Trophoblast cell (in vitro differentiated cells and primary cell): Measurements from ENCODE around the gene PAN2.
A peak's percentile ranks its signal among the peaks of the same experiment; 100 is the strongest.
"Not testable (repeated sequence)": the region's sequence is repeated elsewhere in the genome, so short reads cannot be mapped to it uniquely, and the experiment has no call there.

ENCODE experiments used
- DNase-seq, 2 donors: peaks; one replicate each; pipeline ENCODE4 v3.0.0-alpha.2; 2016
- H2AFZ ChIP-seq: 2 replicates; pipeline ENCODE4 v1.6.1; 2013; ENCODE audit warnings: low read length, moderate library complexity, mild to moderate bottlenecking; ENCODE audit not compliant: insufficient read depth, poor library complexity
- H2AK5ac ChIP-seq: 2 replicates; pipeline ENCODE4 v1.6.1; 2013; ENCODE audit warnings: mild to moderate bottlenecking, low read length
- H2BK120ac ChIP-seq: 2 replicates; pipeline ENCODE4 v1.6.1; 2013; ENCODE audit warnings: low read length, mild to moderate bottlenecking, moderate library complexity; ENCODE audit not compliant: insufficient read depth, poor library complexity
- H2BK12ac ChIP-seq: 2 replicates; pipeline ENCODE4 v1.6.1; 2013; ENCODE audit warnings: mild to moderate bottlenecking, low read length, moderate library complexity
- H2BK5ac ChIP-seq: 2 replicates; pipeline ENCODE4 v1.6.1; 2013; ENCODE audit warnings: low read length, low read depth, moderate library complexity, mild to moderate bottlenecking; ENCODE audit not compliant: poor library complexity
- H3K14ac ChIP-seq: 2 replicates; pipeline ENCODE4 v1.6.1; 2013; ENCODE audit warnings: mild to moderate bottlenecking, low read length
- H3K18ac ChIP-seq: 2 replicates; pipeline ENCODE4 v1.6.1; 2013; ENCODE audit warnings: mild to moderate bottlenecking, low read length
- H3K23ac ChIP-seq: 2 replicates; pipeline ENCODE4 v1.6.1; 2013; ENCODE audit warnings: low read length
- H3K27ac ChIP-seq: 2 replicates; pipeline ENCODE4 v1.5.1; 2013; ENCODE audit warnings: low read depth, mild to moderate bottlenecking, inconsistent platforms, low read length, moderate library complexity
- H3K27me3 ChIP-seq: 2 replicates; pipeline ENCODE4 v1.6.1; 2013; ENCODE audit warnings: inconsistent platforms, mild to moderate bottlenecking, low read length, moderate library complexity; ENCODE audit not compliant: insufficient read depth
- H3K36me3 ChIP-seq, 2 experiments: 1 replicate in 1 of 2; 2 replicates in 1 of 2; pipeline ENCODE4 v1.6.1; 2013; ENCODE audit warnings: low read length in 2 of 2, mild to moderate bottlenecking in 2 of 2, moderate library complexity in 1 of 2; ENCODE audit not compliant: insufficient read depth in 2 of 2, control insufficient read depth in 1 of 2
- H3K4ac ChIP-seq: 2 replicates; pipeline ENCODE4 v1.6.1; 2013; ENCODE audit warnings: low read depth, mild to moderate bottlenecking, low read length, moderate library complexity
- H3K4me1 ChIP-seq, 2 experiments: 1 replicate in 1 of 2; 2 replicates in 1 of 2; pipeline ENCODE4 v1.6.1; 2013; ENCODE audit warnings: low read length in 2 of 2, mild to moderate bottlenecking in 2 of 2, moderate library complexity in 1 of 2; ENCODE audit not compliant: insufficient read depth in 2 of 2, control insufficient read depth in 1 of 2
- H3K4me2 ChIP-seq: 2 replicates; pipeline ENCODE4 v1.6.1; 2013; ENCODE audit warnings: inconsistent platforms, mild to moderate bottlenecking, low read length, moderate library complexity
- H3K4me3 ChIP-seq: 2 replicates; pipeline ENCODE4 v1.5.1; 2013; ENCODE audit warnings: mild to moderate bottlenecking, low read depth, low read length, inconsistent platforms
- H3K79me1 ChIP-seq: one replicate; pipeline ENCODE4 v1.6.1; 2013; ENCODE audit warnings: low read length
- H3K79me2 ChIP-seq: 2 replicates; pipeline ENCODE4 v1.6.1; 2013; ENCODE audit warnings: low read length, mild to moderate bottlenecking; ENCODE audit not compliant: control insufficient read depth, insufficient read depth, poor library complexity
- H3K9ac ChIP-seq: 2 replicates; pipeline ENCODE4 v1.6.1; 2013; ENCODE audit warnings: mild to moderate bottlenecking, low read length
- H3K9me3 ChIP-seq: 2 replicates; pipeline ENCODE4 v1.6.1; 2013; ENCODE audit warnings: low read depth, mild to moderate bottlenecking, control low read depth, inconsistent platforms, low read length; ENCODE audit not compliant: insufficient read depth
- H4K12ac ChIP-seq: 2 replicates; pipeline ENCODE4 v1.6.1; 2013; ENCODE audit warnings: low read depth, mild to moderate bottlenecking, low read length, moderate library complexity
- H4K8ac ChIP-seq: 2 replicates; pipeline ENCODE4 v1.6.1; 2013; ENCODE audit warnings: low read depth, mild to moderate bottlenecking, low read length, moderate library complexity
- H4K91ac ChIP-seq: one replicate; pipeline ENCODE4 v1.6.1; 2013; ENCODE audit warnings: low read depth, mild to moderate bottlenecking, low read length, moderate library complexity
- WGBS: extraction: QIAGEN DNeasy Blood & Tissue Kit; methylation state at CpG from one replicate; pipeline ENCODE4 v1.1.7; 2013; ENCODE audit warnings: missing lambda C conversion rate; ENCODE audit not compliant: insufficient read length, insufficient coverage; ENCODE audit errors: extremely low coverage; 5-methylcytosine and 5-hydroxymethylcytosine counted together

The PAN2 gene

DNA sequence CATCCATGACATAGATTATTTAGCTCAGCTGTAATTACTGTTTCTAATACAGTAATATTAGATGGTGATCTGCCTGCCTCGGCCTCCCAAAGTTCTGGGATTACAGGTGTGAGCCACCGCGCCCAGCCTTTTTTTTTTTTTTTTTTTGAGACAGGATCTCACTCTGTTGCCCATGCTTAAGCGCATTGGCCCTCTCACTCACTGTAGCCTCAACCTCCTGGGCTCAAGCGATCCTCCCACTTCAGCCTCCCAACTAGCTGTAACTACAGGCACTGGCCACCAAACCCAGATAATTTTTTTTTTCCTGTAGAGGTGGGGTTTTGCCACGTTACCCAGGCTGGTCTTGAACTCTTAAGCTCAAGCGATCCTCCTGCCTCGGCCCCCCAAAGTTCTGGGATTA, 1.7 kb upstream of the PAN2 start:
- H2BK120ac ChIP-seq, H3K79me1 ChIP-seq, H2BK5ac ChIP-seq, H3K14ac ChIP-seq, H3K4me2 ChIP-seq, DNase-seq, H2AK5ac ChIP-seq, H3K36me3 ChIP-seq, H3K9me3 ChIP-seq, H3K27ac ChIP-seq, H4K12ac ChIP-seq, H3K4me3 ChIP-seq, H4K8ac ChIP-seq, H3K27me3 ChIP-seq, H3K18ac ChIP-seq, H3K79me2 ChIP-seq, H4K91ac ChIP-seq, H3K23ac ChIP-seq, H2BK12ac ChIP-seq, H2AFZ ChIP-seq, H3K9ac ChIP-seq, H3K4ac ChIP-seq: not testable (repeated sequence)
- no CpG with 5 or more reads among the region's 8 CpGs for WGBS
- H3K4me1 ChIP-seq: peaks cover 9 to 10% of the 10 kb centered on the region in 2 experiments

GRCh38 chr12:56334490-56334793, 642 bp upstream of the PAN2 start:
- Histone ChIP-seq H3K4me3 (peak overlapping the region; percentile 67), H4K91ac (peak overlapping the region; percentile 7), H3K9ac (peak overlapping the region; percentile 90), H3K9me3 (no peaks in the 10 kb centered on the region), H3K4me1 (peaks cover 8 to 9% of the 10 kb centered on the region in 2 experiments), H2AFZ (no peak overlapping the region), H3K18ac (no peak overlapping the region), H2BK12ac (no peak overlapping the region), H2BK5ac (no peak overlapping the region), H3K27me3 (no peaks in the 10 kb centered on the region), H4K12ac (peak overlapping the region; percentile 40), H3K4ac (no peak overlapping the region), H2AK5ac (no peak overlapping the region), H3K23ac (no peak overlapping the region), H4K8ac (peak overlapping the region; percentile 35), H3K4me2 (peak overlapping the region; percentile 82), H3K36me3 (no peaks in the 10 kb centered on the region), H3K79me2 (peaks cover 2% of the 10 kb centered on the region), H3K27ac (peak overlapping the region; percentile 78), H3K14ac (peak overlapping the region; percentile 12), H2BK120ac (peak overlapping the region; percentile 29), H3K79me1 (peaks cover 8% of the 10 kb centered on the region)
- WGBS: no CpG with 5 or more reads among the region's 6 CpGs
- DNase-seq: no peak

GRCh38 chr12:56333197-56333678, 562 bp downstream of the PAN2 start:
- Histone ChIP-seq H3K36me3 (no peaks in the 10 kb centered on the region), H3K79me1 (peaks cover 8% of the 10 kb centered on the region), H4K12ac (peak overlapping the region; percentile 69), H4K91ac (peak overlapping the region; percentile 93), H3K9me3 (no peaks in the 10 kb centered on the region), H3K23ac (no peak overlapping the region), H3K4me3 (peak overlapping the region; percentile 62), H3K79me2 (peaks cover 2% of the 10 kb centered on the region), H2BK120ac (peak overlapping the region; percentile 48), H2BK12ac (no peak overlapping the region), H3K4me2 (peak overlapping the region; percentile 82), H2AFZ (peak overlapping the region; percentile 21), H3K27me3 (no peaks in the 10 kb centered on the region), H3K27ac (peak overlapping the region; percentile 95), H3K14ac (peak overlapping the region; percentile 67), H3K18ac (peak overlapping the region; percentile 77), H2AK5ac (peak overlapping the region; percentile 51), H3K4ac (peak overlapping the region; percentile 53), H4K8ac (peak overlapping the region; percentile 94), H3K4me1 (peaks cover 7 to 8% of the 10 kb centered on the region in 2 experiments), H2BK5ac (peak overlapping the region; percentile 23), H3K9ac (peak overlapping the region; percentile 14)
- no CpG with 5 or more reads among the region's 8 CpGs for WGBS
- DNase-seq: no peak

DNA sequence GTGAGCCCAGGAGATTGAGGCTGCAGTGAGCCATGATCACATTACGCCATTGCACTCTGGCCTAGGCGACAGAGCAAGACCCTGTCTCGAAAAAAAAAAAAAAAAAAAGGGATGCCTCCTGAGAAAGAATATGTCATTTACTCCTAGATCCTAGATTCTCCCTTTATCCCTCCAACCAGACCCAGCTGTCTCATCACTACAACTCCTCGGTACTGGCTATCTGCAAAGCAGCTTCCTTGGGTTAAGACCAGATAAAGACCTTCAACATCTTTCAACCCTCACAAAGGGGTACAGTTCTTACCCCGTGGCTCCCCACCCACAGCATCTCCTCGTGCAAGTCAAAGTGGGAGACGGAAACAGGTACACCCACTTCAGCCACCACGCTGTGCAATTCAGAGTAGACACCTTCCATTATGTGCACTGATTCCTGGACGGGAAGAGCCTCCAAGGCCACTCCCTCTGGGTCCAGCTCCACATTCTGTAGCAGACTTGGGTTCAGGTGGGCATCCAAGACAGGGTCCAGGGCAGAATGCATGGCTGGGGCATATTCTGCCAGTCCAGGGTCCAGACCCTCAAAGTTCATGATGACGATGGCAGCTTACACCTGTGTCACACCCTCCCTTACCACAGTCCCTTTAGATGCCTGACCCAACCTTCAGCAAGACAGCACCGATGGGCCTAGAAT, 1.1 kb downstream of the PAN2 start:
- peak overlapping the region; percentile 82 for H3K4me2 ChIP-seq
- no peak overlapping the region for H3K23ac ChIP-seq
- H2AFZ ChIP-seq: peak overlapping the region; percentile 1
- peak overlapping the region; percentile 36 for H3K14ac ChIP-seq
- H3K9me3 ChIP-seq: no peaks in the 10 kb centered on the region
- no peak overlapping the region for H2BK120ac ChIP-seq
- H3K27ac ChIP-seq: no peak overlapping the region
- no peaks in the 10 kb centered on the region for H3K27me3 ChIP-seq
- peak overlapping the region; percentile 69 for H4K12ac ChIP-seq
- peak overlapping the region; percentile 5 for H2BK12ac ChIP-seq
- H3K4ac ChIP-seq: peak overlapping the region; percentile 28
- H2AK5ac ChIP-seq: peak overlapping the region; percentile 51
- no peak overlapping the region for H3K9ac ChIP-seq
- peaks cover 8% of the 10 kb centered on the region for H3K79me1 ChIP-seq
- no peak for DNase-seq
- H3K18ac ChIP-seq: no peak overlapping the region
- peak overlapping the region; percentile 93 for H4K91ac ChIP-seq
- no peaks in the 10 kb centered on the region for H3K36me3 ChIP-seq
- H2BK5ac ChIP-seq: no peak overlapping the region
- peak overlapping the region; percentile 94 for H4K8ac ChIP-seq
- H3K4me3 ChIP-seq: no peak overlapping the region
- no CpG with 5 or more reads among the region's 11 CpGs for WGBS
- peaks cover 7 to 8% of the 10 kb centered on the region in 2 experiments for H3K4me1 ChIP-seq
- peaks cover 2% of the 10 kb centered on the region for H3K79me2 ChIP-seq
